HG03039 (cell line): ENCODE results near the gene ZNF148.

Experiments used
- ATAC-seq: cut with Tn5 transposase; IDR thresholded peaks from one replicate; pipeline ENCODE4 v1.9.1; 2021; ENCODE audit warnings: mild to moderate bottlenecking, moderate library complexity; ENCODE audit not compliant: unreplicated experiment

The ZNF148 gene

GRCh38 chr3:125229707-125230106 lies 145.4 kb downstream of the ZNF148 start:
- no peak for ATAC-seq

GRCh38 chr3:125229168-125229567 lies 146.0 kb downstream of the ZNF148 start:
- ATAC-seq = no peak

GRCh38 chr3:125221831-125222230 lies 153.3 kb downstream of the ZNF148 start:
- ATAC-seq = no peak

- ATAC-seq = no peak
Observed at GRCh38 chr3:125220727-125221429, 154.2 kb downstream of the ZNF148 start.

DNA sequence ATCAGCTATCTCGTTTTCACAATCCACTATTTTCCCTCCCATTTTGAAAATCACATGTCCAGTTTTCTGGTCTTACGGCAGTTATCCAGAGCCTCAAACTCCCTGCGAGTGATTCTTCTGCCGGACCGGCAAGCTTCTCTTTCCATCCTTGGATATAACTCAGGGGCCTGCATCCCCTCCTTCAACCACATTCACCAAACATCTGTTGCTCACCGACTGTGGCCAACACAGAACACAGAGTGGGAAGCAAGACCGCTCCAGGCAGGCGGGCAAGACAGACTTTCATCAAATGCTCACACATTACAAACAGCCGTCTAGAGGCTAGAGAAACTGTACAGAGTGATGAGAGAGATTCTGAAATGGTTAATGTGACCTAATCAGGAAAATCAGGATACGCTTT lies 154.9 kb downstream of the ZNF148 start:
- no peak for ATAC-seq

GRCh38 chr3:125219261-125219701 lies 155.8 kb downstream of the ZNF148 start:
- no peak for ATAC-seq

DNA sequence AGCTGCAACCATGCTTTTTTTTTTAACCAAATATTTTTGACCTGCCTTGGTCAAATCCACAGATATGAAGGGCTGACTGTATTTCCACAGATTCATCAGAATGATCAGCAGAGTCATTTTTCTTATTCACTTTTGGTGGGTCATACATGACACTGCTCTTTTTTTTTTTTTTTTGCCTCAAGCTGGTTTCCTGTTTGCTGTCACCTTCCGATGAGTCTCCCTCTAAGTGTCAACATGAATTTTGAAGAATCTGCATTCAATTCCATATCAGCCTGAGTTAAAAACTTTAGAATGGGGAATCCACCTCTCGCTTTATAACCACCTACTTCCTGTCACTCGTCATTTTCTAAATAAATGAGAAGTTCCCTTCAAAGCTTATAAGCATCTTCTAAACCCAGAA lies 160.4 kb downstream of the ZNF148 start:
- ATAC-seq = no peak

DNA sequence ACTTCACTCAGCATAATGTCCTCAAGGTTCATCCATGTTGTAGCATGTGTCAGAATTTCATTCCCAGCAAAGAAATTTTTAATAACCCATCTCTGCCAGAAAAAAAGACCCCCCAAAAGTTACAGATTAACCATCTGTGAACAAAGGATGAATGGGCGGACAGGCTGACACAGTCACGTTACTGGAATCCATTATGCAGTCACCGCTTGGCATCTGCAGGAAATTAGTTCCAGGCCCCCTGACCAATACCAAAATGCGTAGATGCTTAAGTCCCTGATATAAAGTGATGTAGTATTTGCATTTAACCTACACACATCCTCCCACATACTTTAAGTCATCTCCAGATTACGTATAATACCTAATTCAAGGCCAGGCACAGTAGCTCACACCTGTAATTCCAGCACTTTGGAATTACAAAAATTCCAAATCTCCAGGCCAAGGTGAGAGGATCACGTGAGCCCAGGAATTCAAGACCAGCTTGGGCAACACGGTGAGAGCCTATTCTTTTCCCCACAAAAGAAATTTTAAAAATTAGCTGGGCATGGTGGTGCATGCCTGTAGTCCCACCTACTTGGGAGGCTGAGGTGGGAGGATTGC lies 161.1 kb downstream of the ZNF148 start:
- no peak for ATAC-seq

DNA sequence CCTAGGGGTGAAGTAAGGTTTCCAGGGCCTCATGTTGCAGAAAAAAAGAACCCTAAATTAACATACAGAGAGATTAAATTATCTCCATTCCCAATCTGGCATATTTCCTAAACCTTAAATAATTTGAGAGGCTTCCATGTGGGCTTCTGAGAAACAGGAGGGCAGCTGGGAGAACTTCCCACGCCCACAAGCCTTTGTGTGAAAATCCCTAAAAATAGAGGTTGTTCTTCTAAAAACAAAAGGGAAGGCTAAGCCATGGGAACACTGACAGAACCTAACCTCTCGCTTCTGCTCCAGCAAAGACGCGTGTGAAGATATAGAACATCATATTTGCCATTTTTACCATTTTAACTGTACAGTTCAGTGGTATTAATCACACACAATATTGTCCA lies 161.8 kb downstream of the ZNF148 start:
- no peak for ATAC-seq

DNA sequence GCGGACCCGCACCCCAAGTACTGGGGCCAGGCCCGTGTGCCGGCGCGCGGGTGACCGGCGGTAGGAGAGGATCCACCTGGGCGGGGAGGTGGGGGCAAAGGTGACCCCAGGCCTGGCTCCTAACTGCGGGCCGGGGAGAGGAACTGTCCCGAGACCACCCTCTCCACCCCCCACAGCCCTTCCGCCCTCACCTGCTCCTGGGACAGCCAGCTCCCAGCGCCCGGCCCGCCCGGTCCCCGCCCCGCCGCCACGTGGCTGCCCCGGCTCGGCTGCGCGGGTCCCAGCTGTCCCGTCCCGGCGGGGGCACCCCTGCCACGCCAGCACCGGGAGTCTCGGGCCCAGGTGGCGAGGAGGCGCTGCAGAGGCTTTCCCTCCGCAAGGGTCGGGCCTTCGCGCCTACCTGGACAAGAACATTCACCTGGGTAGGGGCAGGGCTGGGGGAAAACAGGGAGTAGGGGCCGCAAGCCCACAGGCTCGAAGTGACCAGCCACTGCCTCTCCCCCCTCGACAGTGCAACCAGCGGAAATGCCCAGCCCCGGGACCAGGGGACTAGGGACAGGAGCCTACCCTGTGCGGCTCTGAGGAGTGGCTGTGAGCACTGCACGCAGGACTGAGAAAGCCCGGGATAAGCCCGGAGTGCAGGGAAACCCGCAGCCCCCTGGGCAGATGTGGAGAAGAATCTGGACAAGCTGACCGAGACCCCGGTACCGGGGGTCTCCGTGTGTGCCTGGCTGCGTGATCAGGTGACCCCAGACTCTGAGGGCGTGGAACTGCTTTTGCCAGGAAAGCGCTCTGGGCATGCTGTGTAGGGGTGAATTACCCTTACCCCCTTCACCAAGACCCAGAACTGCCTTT lies 162.4 kb downstream of the ZNF148 start, which contains the start of gene SLC12A8:
TSS of gene SLC12A8 (minus strand) at position 240 of the 855 bp plus-strand sequence. CDS start 1,399 bp downstream, outside the sequence.
- no peak for ATAC-seq

DNA sequence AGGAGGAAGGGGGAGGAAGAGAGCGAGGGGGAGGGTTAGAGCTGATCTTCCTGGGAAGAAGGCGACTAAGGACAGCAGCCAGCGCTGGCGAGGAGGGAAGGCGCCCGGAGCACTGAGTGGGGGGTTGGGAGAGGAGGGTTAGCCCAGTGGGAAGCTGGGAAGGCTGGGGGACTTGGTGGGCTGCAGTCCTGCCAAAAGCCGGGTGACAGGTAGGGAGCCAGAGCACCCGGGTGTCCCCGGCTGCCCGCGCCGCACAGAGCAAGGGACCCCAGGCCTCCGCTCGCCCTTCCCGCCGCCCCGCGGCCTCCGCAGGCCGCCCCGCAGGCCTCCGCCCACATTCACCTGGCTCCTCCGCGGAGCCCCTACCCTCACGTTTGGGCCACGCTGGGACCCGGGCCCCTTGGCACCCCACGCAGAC lies 163.0 kb downstream of the ZNF148 start:
- ATAC-seq = no peak

DNA sequence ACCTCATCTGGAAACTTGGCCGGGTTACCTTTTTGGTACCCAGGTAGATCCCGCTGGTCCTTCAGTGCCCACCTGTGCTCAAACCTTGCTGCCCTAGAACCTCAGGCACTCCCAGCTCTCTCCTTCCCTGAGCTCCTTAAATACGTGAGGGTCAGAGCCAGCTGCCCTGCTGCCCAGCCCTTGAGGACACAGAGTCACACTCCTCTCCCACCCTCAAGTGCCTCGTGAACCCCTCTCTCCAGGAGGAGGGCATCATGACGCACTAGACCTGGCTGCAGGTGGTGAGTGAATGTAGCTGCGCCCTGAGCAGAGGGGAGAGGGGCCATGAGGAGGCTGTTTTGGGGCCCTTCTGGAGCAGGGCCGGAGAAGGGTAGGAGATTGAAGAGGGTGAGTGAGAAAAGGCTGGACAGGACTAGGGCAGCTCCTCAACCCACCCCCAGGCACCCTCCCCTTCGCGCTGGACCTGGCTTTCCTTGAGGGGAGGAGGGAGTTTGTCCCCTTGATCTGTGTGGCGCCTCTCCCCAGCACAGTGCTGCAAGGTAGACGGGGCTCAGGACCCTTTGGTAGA lies 163.5 kb downstream of the ZNF148 start:
- no peak for ATAC-seq

DNA sequence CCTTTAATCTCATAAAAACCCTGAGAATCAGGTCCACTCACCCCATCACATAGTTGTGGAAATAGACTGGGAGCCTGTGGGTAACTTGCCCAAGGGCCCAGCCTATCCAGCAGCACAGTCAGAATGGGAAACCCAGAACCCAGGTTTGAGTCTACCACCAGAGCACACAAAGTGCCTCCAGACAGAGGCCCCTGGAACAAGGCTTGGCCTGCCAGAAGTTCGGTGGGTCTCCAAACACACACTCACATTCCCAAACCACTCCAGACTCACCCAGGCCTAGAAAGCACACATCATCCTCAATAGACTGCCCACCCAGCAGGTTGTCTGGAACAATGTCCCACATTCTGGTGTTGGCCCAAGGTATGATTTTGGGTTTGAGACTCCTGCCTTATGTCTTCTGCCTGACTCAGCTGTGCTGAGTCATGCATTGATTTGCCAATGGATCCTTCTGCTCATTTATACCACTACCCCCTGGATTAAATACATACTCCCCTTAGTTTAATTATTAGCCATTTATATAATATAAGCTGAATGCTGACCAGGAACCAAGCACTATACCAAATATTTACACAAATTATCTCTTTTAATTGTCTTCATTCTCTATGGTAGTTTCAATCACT lies 167.1 kb downstream of the ZNF148 start:
- no peak for ATAC-seq

- ATAC-seq = no peak
Observed at GRCh38 chr3:125207507-125207906, 167.6 kb downstream of the ZNF148 start.

DNA sequence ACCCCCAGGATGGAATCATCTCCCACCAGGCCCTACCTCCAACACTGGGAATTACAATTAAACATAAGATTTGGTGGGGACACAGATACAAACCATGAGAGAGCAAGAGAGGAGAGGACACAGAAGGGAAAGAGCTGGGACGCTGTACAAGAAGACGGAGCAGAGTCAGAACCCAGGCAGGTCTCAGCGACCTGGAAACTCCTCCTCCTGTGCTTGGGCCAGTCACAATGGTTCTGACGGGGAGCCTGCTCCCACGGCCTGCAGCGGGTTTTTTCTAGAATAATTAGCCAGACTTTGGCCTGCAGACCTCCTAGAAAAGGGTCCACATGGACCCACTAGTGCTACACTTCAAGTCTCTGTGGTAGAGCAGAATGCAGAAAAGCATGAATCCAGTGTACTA lies 168.2 kb downstream of the ZNF148 start:
- no peak for ATAC-seq

GRCh38 chr3:125203731-125204130 lies 171.4 kb downstream of the ZNF148 start:
- ATAC-seq = no peak

- no peak for ATAC-seq
Observed at GRCh38 chr3:125202197-125202596, 172.9 kb downstream of the ZNF148 start.

DNA sequence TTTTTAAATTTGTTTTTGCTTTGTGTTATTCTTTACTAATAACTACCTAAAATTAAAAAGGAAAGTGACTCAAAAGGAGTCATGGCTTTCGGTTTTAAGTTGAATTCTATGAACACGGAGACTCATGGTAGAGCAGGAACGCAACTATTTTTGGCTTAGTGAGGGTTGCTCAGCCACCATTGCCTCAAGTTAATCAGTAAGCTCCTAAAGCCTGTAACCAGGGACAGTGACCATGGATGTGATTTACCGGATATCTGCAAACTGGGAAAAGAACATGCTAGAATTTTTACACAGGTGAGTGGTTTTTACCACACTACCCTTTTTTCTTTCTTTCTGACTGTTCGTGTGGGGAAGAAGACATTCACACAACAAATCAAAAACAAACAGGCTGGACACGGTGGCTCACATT lies 174.4 kb downstream of the ZNF148 start:
- peak; percentile 72 for ATAC-seq

GRCh38 chr3:125194849-125195601 lies 180.1 kb downstream of the ZNF148 start:
- no peak for ATAC-seq
